H1 (cell line): ENCODE data around the gene RTKN2. TPM values are rescaled to one million over a fixed set of nuclear protein-coding genes. Genes with fewer than 3 reads are reported as not detected.

Source experiments
- CTCF ChIA-PET: fragments of 300-600 bp; sonication (Branson Sonifier 250); formaldehyde crosslinking; loops from one replicate; lab custom pipeline; 2021; ENCODE audit not compliant: partially characterized antibody; lab: Charles Lee
- POLR2A ChIA-PET: fragments of 300-600 bp; sonication (Branson Sonifier 250); formaldehyde crosslinking; loops from one replicate; lab custom pipeline; 2021; ENCODE audit warnings: inconsistent platforms; ENCODE audit not compliant: partially characterized antibody; lab: Charles Lee
- DNase-seq, 2 experiments: peaks; one replicate each; pipeline versions ENCODE4 v3.0.0 to v3.0.0-alpha.2; 2010 to 2022; ENCODE audit warnings: low spot score in 2 of 2, low read depth in 1 of 2, mixed read lengths in 1 of 2
- FAIRE-seq: peaks from 2 replicates; lab custom pipeline; 2011; peaks lifted over from hg19 to GRCh38; lab: Jason Lieb, UNC
- H2AFZ ChIP-seq: 2 replicates; pipeline ENCODE4 v1.8.1; 2012; ENCODE audit warnings: low read length, inconsistent platforms
- H2AK5ac ChIP-seq: 2 replicates; pipeline ENCODE4 v1.6.1; 2013; ENCODE audit warnings: low read depth, low read length
- H2BK120ac ChIP-seq: replicated peaks from 2 replicates; pipeline ENCODE3; 2013; ENCODE audit warnings: low read depth, low read length, inconsistent platforms
- H2BK12ac ChIP-seq: 2 replicates; pipeline ENCODE4 v1.6.1; 2013; ENCODE audit warnings: low read depth, low read length
- H2BK15ac ChIP-seq: 2 replicates; pipeline ENCODE4 v1.6.1; 2013; ENCODE audit warnings: low read length
- H2BK20ac ChIP-seq: 2 replicates; pipeline ENCODE4 v1.6.1; 2013; ENCODE audit warnings: low read length
- H2BK5ac ChIP-seq: 2 replicates; pipeline ENCODE4 v1.6.1; 2013; ENCODE audit warnings: low read depth, low read length
- H3K14ac ChIP-seq: 2 replicates; pipeline ENCODE4 v1.6.1; 2013; ENCODE audit warnings: inconsistent platforms; ENCODE audit not compliant: insufficient read length
- H3K18ac ChIP-seq: 2 replicates; pipeline ENCODE4 v1.6.1; 2013; ENCODE audit warnings: low read length; ENCODE audit errors: extremely low read depth
- H3K23ac ChIP-seq: 2 replicates; pipeline ENCODE4 v1.6.1; 2013; ENCODE audit warnings: inconsistent platforms; ENCODE audit not compliant: insufficient read length
- H3K23me2 ChIP-seq: 2 replicates; pipeline ENCODE4 v1.6.1; 2013; ENCODE audit warnings: low read depth, low read length
- H3K27ac ChIP-seq: 2 replicates; pipeline ENCODE4 v1.6.1; 2011; ENCODE audit warnings: low read depth, low read length, inconsistent platforms
- H3K27me3 ChIP-seq, 4 experiments: replicated peaks in 1 of 4; 1 replicate in 1 of 4; 2 replicates in 3 of 4; pipeline versions ENCODE4 v1.6.1 to v1.8.1; 2011 to 2013; ENCODE audit warnings: low read length in 3 of 4, mild to moderate bottlenecking in 3 of 4, inconsistent platforms in 2 of 4, mixed read lengths in 2 of 4, moderate library complexity in 1 of 4; ENCODE audit not compliant: control insufficient read depth in 3 of 4, insufficient read depth in 3 of 4; ENCODE audit errors: extremely low read depth in 1 of 4
- H3K36me3 ChIP-seq, 4 experiments: 2 replicates each; pipeline versions ENCODE4 v1.6.1 to v1.8.1; 2011 to 2013; ENCODE audit warnings: mild to moderate bottlenecking in 4 of 4, low read length in 3 of 4, moderate library complexity in 2 of 4, control low read depth in 1 of 4, inconsistent platforms in 1 of 4; ENCODE audit not compliant: insufficient read depth in 4 of 4, control insufficient read depth in 2 of 4
- H3K4ac ChIP-seq: replicated peaks from 2 replicates; pipeline ENCODE3; 2013; ENCODE audit warnings: low read length, low read depth, mixed read lengths, inconsistent platforms; ENCODE audit not compliant: insufficient read length
- H3K4me1 ChIP-seq, 4 experiments: replicated peaks in 1 of 4; 1 replicate in 1 of 4; 2 replicates in 3 of 4; pipeline versions ENCODE4 v1.6.1 to v1.8.1; 2011 to 2013; ENCODE audit warnings: low read length in 3 of 4, inconsistent platforms in 2 of 4, mixed read lengths in 1 of 4; ENCODE audit not compliant: insufficient read depth in 4 of 4, control insufficient read depth in 3 of 4
- H3K4me2 ChIP-seq, 2 experiments: 2 replicates each; pipeline versions ENCODE4 v1.6.1 to v1.8.1; 2011 to 2013; ENCODE audit warnings: low read depth in 2 of 2, low read length in 2 of 2, control low read depth in 1 of 2, inconsistent platforms in 1 of 2, mild to moderate bottlenecking in 1 of 2; ENCODE audit not compliant: insufficient read depth in 1 of 2
- H3K4me3 ChIP-seq, 4 experiments: fragments of 200-600, 300-600 bp in 1 of 4; sonication (generic), shearing (Covaris generic), sonication (Bioruptor Twin) in 1 of 4; 2 replicates each; pipeline versions ENCODE4 v1.5.1 to v1.8.1; 2011 to 2016; ENCODE audit warnings: low read length in 4 of 4, low read depth in 3 of 4, control low read depth in 2 of 4, inconsistent platforms in 2 of 4, mild to moderate bottlenecking in 2 of 4, mixed read lengths in 1 of 4, moderate library complexity in 1 of 4; ENCODE audit not compliant: insufficient read depth in 2 of 4; ENCODE audit errors: extremely low read depth in 1 of 4
- H3K56ac ChIP-seq: replicated peaks from 2 replicates; pipeline ENCODE3; 2013; ENCODE audit warnings: low read depth, mild to moderate bottlenecking, mixed read lengths, low read length, inconsistent platforms; ENCODE audit not compliant: insufficient read length
- H3K79me1 ChIP-seq: 2 replicates; pipeline ENCODE4 v1.6.1; 2013; ENCODE audit warnings: low read depth, low read length, control low read depth
- H3K79me2 ChIP-seq, 2 experiments: 2 replicates each; pipeline versions ENCODE4 v1.6.1 to v1.8.1; 2012 to 2013; ENCODE audit warnings: low read length in 2 of 2, mild to moderate bottlenecking in 2 of 2, inconsistent platforms in 1 of 2; ENCODE audit not compliant: insufficient read depth in 2 of 2, control insufficient read depth in 1 of 2
- H3K9ac ChIP-seq, 4 experiments: replicated peaks in 1 of 4; 1 replicate in 1 of 4; 2 replicates in 3 of 4; pipeline versions ENCODE4 v1.6.1 to v1.8.1; 2011 to 2013; ENCODE audit warnings: low read depth in 3 of 4, low read length in 3 of 4, control low read depth in 2 of 4, mild to moderate bottlenecking in 2 of 4, moderate library complexity in 2 of 4, inconsistent platforms in 1 of 4; ENCODE audit errors: extremely low read depth in 1 of 4
- H3K9me3 ChIP-seq, 2 experiments: 2 replicates each; pipeline versions ENCODE4 v1.6.1 to v1.8.1; 2012 to 2013; ENCODE audit warnings: mild to moderate bottlenecking in 2 of 2, moderate library complexity in 2 of 2, control low read depth in 1 of 2, inconsistent platforms in 1 of 2, low read depth in 1 of 2, low read length in 1 of 2, mixed read lengths in 1 of 2; ENCODE audit not compliant: insufficient read depth in 2 of 2
- H4K20me1 ChIP-seq, 2 experiments: replicated peaks in 1 of 2; 2 replicates each; pipeline versions ENCODE3 to v1.8.1; 2011 to 2013; ENCODE audit warnings: inconsistent platforms in 2 of 2, low read length in 2 of 2, mild to moderate bottlenecking in 1 of 2; ENCODE audit not compliant: insufficient read depth in 2 of 2, control insufficient read depth in 1 of 2
- H4K5ac ChIP-seq: 2 replicates; pipeline ENCODE4 v1.6.1; 2013; ENCODE audit warnings: low read length, low read depth, mixed read lengths, inconsistent platforms; ENCODE audit not compliant: insufficient read length
- H4K8ac ChIP-seq: 2 replicates; pipeline ENCODE4 v1.8.0; 2013; ENCODE audit warnings: mild to moderate bottlenecking, moderate library complexity, low read length, inconsistent platforms; ENCODE audit not compliant: insufficient read depth; ENCODE audit errors: extremely low read depth
- H4K91ac ChIP-seq: replicated peaks from 2 replicates; pipeline ENCODE3; 2013; ENCODE audit warnings: low read length, mixed read lengths, inconsistent platforms; ENCODE audit not compliant: insufficient read length
- FOSL1 ChIP-seq: IDR thresholded peaks from 2 replicates; pipeline ENCODE4 v1.6.1; 2011; ENCODE audit warnings: mild to moderate bottlenecking, low read depth, low read length, moderate library complexity; ENCODE audit not compliant: insufficient read depth
- HDAC2 ChIP-seq, 2 experiments: fragments of 300-600 bp in 1 of 2; sonication (generic) in 1 of 2; IDR thresholded peaks; 2 replicates each; pipeline ENCODE4 v1.6.1; 2011 to 2012; ENCODE audit warnings: low read depth in 2 of 2, low read length in 2 of 2, mild to moderate bottlenecking in 2 of 2, moderate library complexity in 2 of 2, borderline replicate concordance in 1 of 2, inconsistent platforms in 1 of 2
- KDM1A ChIP-seq: fragments of 200-600, 300-600 bp; sonication (generic); IDR thresholded peaks from 2 replicates; pipeline ENCODE4 v1.7.1; 2016; ENCODE audit warnings: mild to moderate bottlenecking, low read length, borderline replicate concordance
- KDM4A ChIP-seq: IDR thresholded peaks from one replicate; pipeline ENCODE4 v1.7.1; 2012; ENCODE audit warnings: low read depth, mild to moderate bottlenecking, moderate library complexity, low read length, inconsistent platforms; ENCODE audit not compliant: severe bottlenecking
- NANOG ChIP-seq: IDR thresholded peaks from 2 replicates; pipeline ENCODE4 v1.6.1; 2011; ENCODE audit warnings: low read length, low read depth, mild to moderate bottlenecking, inconsistent platforms; ENCODE audit not compliant: insufficient read depth, poor library complexity, severe bottlenecking
- RFX5 ChIP-seq: IDR thresholded peaks from 2 replicates; pipeline ENCODE4 v1.6.1; 2011; ENCODE audit warnings: low read depth, low read length, improper control_type of control experiment, borderline replicate concordance
- RNF2 ChIP-seq: fragments of 200-900, 300-1000 bp; sonication (generic); IDR thresholded peaks from 2 replicates; pipeline ENCODE4 v1.7.1; 2016; ENCODE audit warnings: borderline replicate concordance, low read depth, mild to moderate bottlenecking, antibody characterized with exemption, low read length; ENCODE audit not compliant: poor library complexity, severe bottlenecking; ENCODE audit errors: missing control alignments
- SIRT6 ChIP-seq: IDR thresholded peaks from one replicate; pipeline ENCODE4 v1.7.1; 2012; ENCODE audit warnings: low read length, inconsistent platforms
- SP1 ChIP-seq: IDR thresholded peaks from 2 replicates; pipeline ENCODE4 v1.6.1; 2011; ENCODE audit warnings: low read depth, low read length
- WGBS, 2 experiments: shearing (Covaris generic) in 1 of 2; methylation state at CpG; one replicate each; pipeline versions ENCODE4 v1.1.6 to v1.1.7; 2013 to 2015; ENCODE audit warnings: low lambda C conversion rate in 2 of 2, mixed read lengths in 2 of 2, inconsistent platforms in 1 of 2, low coverage in 1 of 2, missing lambda C conversion rate in 1 of 2; ENCODE audit not compliant: insufficient replicate concordance in 2 of 2, insufficient coverage in 1 of 2, insufficient read length in 1 of 2; ENCODE audit errors: extremely low coverage in 1 of 2, missing lambda C conversion rate in 1 of 2; 5-methylcytosine and 5-hydroxymethylcytosine counted together
- polyA plus RNA-seq, 7 experiments: library from polyadenylated mRNA; depleted of rRNA in 3 of 7; stranded (reverse) in 5 of 7; unstranded in 2 of 7; fragments of >200 nt in 5 of 7; fragments of 200-250 nt in 2 of 7; gene quantifications; 1 replicate in 5 of 7; 2 replicates in 1 of 7; 4 replicates in 1 of 7; pipeline versions ENCODE4 v1.2.1 to v1.2.3, GENCODE V29; 2011 to 2013; ENCODE audit warnings: missing spikeins in 2 of 7, mixed read lengths in 2 of 7
- total RNA-seq: library from RNA; stranded (reverse); fragmentation: NEBNext Ultra II Directional; extraction: Animal tissue kit (Norgen Biotek cat#: 25700); gene quantifications from 2 replicates; pipeline ENCODE4 v1.2.1, GENCODE V29; 2021
- TF ChIP-seq, protein P1 (sequence below), 3 experiments: IDR thresholded peaks; 1 replicate in 2 of 3; 2 replicates in 1 of 3; pipeline versions ENCODE4 v1.5.1 to v1.6.1; 2011; ENCODE audit warnings: low read length in 3 of 3, mild to moderate bottlenecking in 3 of 3, inconsistent platforms in 2 of 3, low read depth in 1 of 3, moderate library complexity in 1 of 3; ENCODE audit not compliant: insufficient read depth in 1 of 3; ENCODE audit errors: control extremely low read depth in 1 of 3

RTKN2 gene
- total and polyA plus RNA-seq, 2 of the 8 experiments (the other 6 are each of a cell fraction or from before 2014, with no cell fraction given) = 5.1 to 24.6 TPM

DNA sequence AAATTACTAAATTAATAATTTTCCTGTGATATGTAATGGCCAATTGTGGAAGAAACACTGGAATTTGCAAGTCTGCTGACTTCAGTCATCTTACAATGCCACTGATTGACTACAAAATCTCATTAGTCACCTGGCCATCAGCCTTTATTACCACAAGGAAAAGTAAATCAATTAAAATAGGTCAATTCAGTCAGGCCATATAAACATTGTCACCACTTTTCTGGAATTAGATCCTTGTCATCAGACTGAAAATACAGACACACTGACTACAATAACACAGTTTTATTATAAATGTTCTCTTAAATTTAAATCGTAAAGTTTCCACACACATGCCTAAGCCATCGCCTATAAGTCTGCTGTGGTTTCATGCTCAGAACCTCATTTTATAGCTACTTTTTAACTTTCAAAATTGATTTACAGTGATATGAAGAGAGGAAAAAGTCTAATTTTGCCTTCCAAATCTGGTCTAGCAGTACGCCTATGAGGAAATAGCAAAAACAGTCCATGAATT is 54.2 kb downstream of the RTKN2 start:
- no peak overlapping the region for H4K5ac ChIP-seq
- no peaks in the 10 kb centered on the region for H3K79me1 ChIP-seq
- H2BK120ac ChIP-seq = no peak overlapping the region
- H3K27me3 ChIP-seq = no peaks in the 10 kb centered on the region
- H2BK20ac ChIP-seq = no peak overlapping the region
- H4K91ac ChIP-seq = no peak overlapping the region
- H2BK15ac ChIP-seq = no peak overlapping the region
- no peak overlapping the region for H4K8ac ChIP-seq
- no peak overlapping the region for H3K4me3 ChIP-seq
- ChIA-PET CTCF (no interaction called here), POLR2A (no interaction called here)
- H3K23ac ChIP-seq = no peak overlapping the region
- DNase-seq = no peak
- no peaks in the 10 kb centered on the region for H3K9me3 ChIP-seq
- no peak overlapping the region for H2AK5ac ChIP-seq
- no peaks in the 10 kb centered on the region for H4K20me1 ChIP-seq
- H2AFZ ChIP-seq = no peak overlapping the region
- H2BK12ac ChIP-seq = no peak overlapping the region
- H3K4me1 ChIP-seq = no peaks in the 10 kb centered on the region
- no peak overlapping the region for H3K4me2 ChIP-seq
- no peak overlapping the region for H3K4ac ChIP-seq
- H3K56ac ChIP-seq = no peak overlapping the region
- WGBS, 2 experiments = 89% methylated on average over 3 of the region's 3 CpGs; no CpG with 5 or more reads in 1 of the 2 experiments
- H3K27ac ChIP-seq = no peak overlapping the region
- no peak for FAIRE-seq
- H3K23me2 ChIP-seq = no peaks in the 10 kb centered on the region
- H2BK5ac ChIP-seq = no peak overlapping the region
- no peak overlapping the region for H3K14ac ChIP-seq
- no peaks in the 10 kb centered on the region for H3K79me2 ChIP-seq
- H3K36me3 ChIP-seq = no peaks in the 10 kb centered on the region; a peak in 1 of 8 replicates
- H3K9ac ChIP-seq = no peak overlapping the region
- H3K18ac ChIP-seq = no peak overlapping the region
- TF ChIP-seq RFX5 (no peak), KDM4A (no peak), SP1 (no peak), KDM1A (no peak), RNF2 (no peak), FOSL1 (no peak), NANOG (no peak), SIRT6 (no peak), HDAC2 (IDR thresholded peaks at IDR 0.05; ENCODE audit: borderline replicate concordance in 1 of 2, low read depth in 2 of 2, low read length in 2 of 2) (no peak)
- TF ChIP-seq, protein P1, sequence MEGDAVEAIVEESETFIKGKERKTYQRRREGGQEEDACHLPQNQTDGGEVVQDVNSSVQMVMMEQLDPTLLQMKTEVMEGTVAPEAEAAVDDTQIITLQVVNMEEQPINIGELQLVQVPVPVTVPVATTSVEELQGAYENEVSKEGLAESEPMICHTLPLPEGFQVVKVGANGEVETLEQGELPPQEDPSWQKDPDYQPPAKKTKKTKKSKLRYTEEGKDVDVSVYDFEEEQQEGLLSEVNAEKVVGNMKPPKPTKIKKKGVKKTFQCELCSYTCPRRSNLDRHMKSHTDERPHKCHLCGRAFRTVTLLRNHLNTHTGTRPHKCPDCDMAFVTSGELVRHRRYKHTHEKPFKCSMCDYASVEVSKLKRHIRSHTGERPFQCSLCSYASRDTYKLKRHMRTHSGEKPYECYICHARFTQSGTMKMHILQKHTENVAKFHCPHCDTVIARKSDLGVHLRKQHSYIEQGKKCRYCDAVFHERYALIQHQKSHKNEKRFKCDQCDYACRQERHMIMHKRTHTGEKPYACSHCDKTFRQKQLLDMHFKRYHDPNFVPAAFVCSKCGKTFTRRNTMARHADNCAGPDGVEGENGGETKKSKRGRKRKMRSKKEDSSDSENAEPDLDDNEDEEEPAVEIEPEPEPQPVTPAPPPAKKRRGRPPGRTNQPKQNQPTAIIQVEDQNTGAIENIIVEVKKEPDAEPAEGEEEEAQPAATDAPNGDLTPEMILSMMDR (IDR thresholded peaks at IDR 0.05; ENCODE audit: control extremely low read depth in 1 of 3, insufficient read depth in 1 of 3, low read depth in 1 of 3, low read length in 3 of 3) = no peak
